Measurements from ENCODE around the gene RLN3. TPM values are rescaled to one million over a fixed set of nuclear protein-coding genes. Genes with fewer than 3 reads are reported as not detected.

RLN3 gene
- total RNA-seq, 1 donor from 2014 or later = not detected

- DNase-seq (ENCODE audit: extremely low spot score, unreplicated experiment) = no peak
- Mint-ChIP-seq H3K9me3 (no peaks in the 10 kb centered on the region), H3K27ac (no peak overlapping the region), H3K27me3 (no peaks in the 10 kb centered on the region), H3K4me1 (ENCODE audit: unreplicated experiment) (peaks cover 5% of the 10 kb centered on the region), H3K4me3 (no peak overlapping the region), H3K36me3 (no peaks in the 10 kb centered on the region)
- no peak for TF ChIP-seq CTCF (conservative IDR thresholded peaks at IDR 0.05)
Observed at GRCh38 chr19:13981021-13981420, 46.9 kb upstream of the RLN3 start.

GRCh38 chr19:13981467-13981866, 46.5 kb upstream of the RLN3 start:
- Mint-ChIP-seq H3K27me3 (no peaks in the 10 kb centered on the region), H3K27ac (no peak overlapping the region), H3K36me3 (no peaks in the 10 kb centered on the region), H3K4me1 (ENCODE audit: unreplicated experiment) (peaks cover 5% of the 10 kb centered on the region), H3K4me3 (no peak overlapping the region), H3K9me3 (no peaks in the 10 kb centered on the region)
- TF ChIP-seq CTCF (conservative IDR thresholded peaks at IDR 0.05) = no peak
- no peak for DNase-seq (ENCODE audit: extremely low spot score, unreplicated experiment)

- Mint-ChIP-seq H3K9me3 (no peaks in the 10 kb centered on the region), H3K36me3 (no peaks in the 10 kb centered on the region), H3K4me3 (no peak overlapping the region), H3K27me3 (no peaks in the 10 kb centered on the region), H3K27ac (no peak overlapping the region), H3K4me1 (ENCODE audit: unreplicated experiment) (peaks cover 8% of the 10 kb centered on the region)
- no peak for DNase-seq (ENCODE audit: extremely low spot score, unreplicated experiment)
- TF ChIP-seq CTCF (conservative IDR thresholded peaks at IDR 0.05) = no peak
Observed at GRCh38 chr19:13981988-13982501, 45.9 kb upstream of the RLN3 start.

GRCh38 chr19:13982773-13983172, 45.2 kb upstream of the RLN3 start:
- no peaks in the 10 kb centered on the region for H3K9me3 Mint-ChIP-seq
- H3K4me3 Mint-ChIP-seq = no peak overlapping the region
- peaks cover 11% of the 10 kb centered on the region for H3K4me1 Mint-ChIP-seq (ENCODE audit: unreplicated experiment)
- no peak for DNase-seq (ENCODE audit: extremely low spot score, unreplicated experiment)
- no peak overlapping the region for H3K27ac Mint-ChIP-seq
- H3K36me3 Mint-ChIP-seq = no peaks in the 10 kb centered on the region
- no peak for TF ChIP-seq CTCF (conservative IDR thresholded peaks at IDR 0.05)
- H3K27me3 Mint-ChIP-seq = no peaks in the 10 kb centered on the region

GRCh38 chr19:13983213-13983889, 44.6 kb upstream of the RLN3 start:
- Mint-ChIP-seq H3K36me3 (no peaks in the 10 kb centered on the region), H3K27me3 (no peaks in the 10 kb centered on the region), H3K4me1 (ENCODE audit: unreplicated experiment) (peaks cover 11% of the 10 kb centered on the region), H3K27ac (no peak overlapping the region), H3K4me3 (no peak overlapping the region), H3K9me3 (no peaks in the 10 kb centered on the region)
- no peak for TF ChIP-seq CTCF (conservative IDR thresholded peaks at IDR 0.05)
- DNase-seq (ENCODE audit: extremely low spot score, unreplicated experiment) = no peak
